ENCODE results near the gene ABLIM2. TPM values are rescaled to one million over a fixed set of nuclear protein-coding genes. Genes with fewer than 3 reads are reported as not detected.
A peak's percentile ranks its signal among the peaks of the same experiment; 100 is the strongest.

ABLIM2 gene
- total and polyA plus RNA-seq, 2 donors (not counting 1 experiment from before 2014, with no cell fraction given) = 3.3 to 79.0 TPM

GRCh38 chr4:8200302-8200975 is 41.8 kb upstream of the ABLIM2 start:
- H3K4me1 ChIP-seq (ENCODE audit: control insufficient read depth in 2 of 2, insufficient read depth in 2 of 2, low read length in 2 of 2) = peaks cover 48 to 69% of the 10 kb centered on the region in 2 donors
- H3K27me3 Mint-ChIP-seq = no peaks in the 10 kb centered on the region
- H3K27ac ChIP-seq (ENCODE audit: low read length in 2 of 2) = peak overlapping the region; percentile 80 to 91
- peak overlapping the region; percentile 95 for H3K4me2 ChIP-seq (replicated peaks; ENCODE audit: low read depth, low read length, poor library complexity, severe bottlenecking)
- no peak for TF ChIP-seq EZH2 (IDR thresholded peaks at IDR 0.05; ENCODE audit: borderline replicate concordance, insufficient read depth, low read depth, low read length, poor library complexity, severe bottlenecking)
- TF ChIP-seq CTCF (IDR thresholded peaks at IDR 0.05) = no peak
- H3K9me3 ChIP-seq (ENCODE audit: control extremely low read depth in 1 of 3, control insufficient read depth in 2 of 3, insufficient read depth in 1 of 3, low read length in 2 of 3) = no peaks in the 10 kb centered on the region
- peaks cover 0 to 4% of the 10 kb centered on the region in 2 experiments for H3K36me3 ChIP-seq (replicated peaks in 1 of 2; ENCODE audit: control extremely low read depth in 1 of 2, control insufficient read depth in 1 of 2, extremely low read depth in 1 of 2, insufficient read depth in 2 of 2, low read length in 1 of 2)
- H3K9me3 Mint-ChIP-seq (ENCODE audit: insufficient read depth) = no peaks in the 10 kb centered on the region
- no peaks in the 10 kb centered on the region for H3K27me3 ChIP-seq (replicated peaks in 1 of 4; ENCODE audit: control extremely low read depth in 1 of 4, control insufficient read depth in 3 of 4, insufficient read depth in 4 of 4, low read length in 3 of 4)
- H3K9ac ChIP-seq (ENCODE audit: low read length) = peak overlapping the region; percentile 85
- peak overlapping the region; percentile 100 for H3K4me3 Mint-ChIP-seq
- WGBS (ENCODE audit: insufficient coverage) = 2% methylated on average over 29 of the region's 30 CpGs
- H3K27ac Mint-ChIP-seq = peak overlapping the region; percentile 100
- peak; percentile 79 for DNase-seq
- H4K20me1 ChIP-seq (ENCODE audit: control insufficient read depth, insufficient read depth, low read length, poor library complexity, severe bottlenecking) = peaks cover 39% of the 10 kb centered on the region
- intact Hi-C loops (cut with micrococcal nuclease) = loop anchor here (1.0 to 2.0 kb wide), 5 partner anchors 8 to 42 kb away; partner anchors contain the start of gene ABLIM2
- peak; percentile 35 for ATAC-seq (ENCODE audit: low read depth)
- POLR2A ChIA-PET = interaction anchor here (0.7 to 7.7 kb wide), 9 partner anchors 9 to 50 kb away, joined by 3 to 50 read pairs (median 4); no protein-coding TSS in a partner anchor
- H3K4me1 Mint-ChIP-seq = peaks cover 71% of the 10 kb centered on the region
- peak overlapping the region; percentile 52 for H2AFZ ChIP-seq (ENCODE audit: insufficient read depth, low read depth, low read length, poor library complexity, severe bottlenecking)
- H3K79me2 ChIP-seq (ENCODE audit: control insufficient read depth, insufficient read depth, low read length) = peaks cover 58% of the 10 kb centered on the region
- H3K4me3 ChIP-seq (ENCODE audit: control extremely low read depth in 1 of 5, extremely low read depth in 1 of 5, insufficient read depth in 1 of 5, low read depth in 2 of 5, low read length in 4 of 5) = peak overlapping the region; percentile 39 to 96 (median 85)
- CTCF ChIA-PET = interaction anchor here (1.3 to 4.4 kb wide), 8 partner anchors 24 to 42 kb away, joined by 3 to 43 read pairs (median 14); no protein-coding TSS in a partner anchor
